Right lobe of liver (tissue), 6 donors: Measurements from ENCODE around the gene E2F2. TPM values are rescaled to one million over a fixed set of nuclear protein-coding genes. Genes with fewer than 3 reads are reported as not detected.

ENCODE experiments used
- ATAC-seq, 4 donors: fragments of 200-7000 bp; cut with Tn5 transposase; one replicate each; pipeline ENCODE4 v1.9.1; 2020; ENCODE audit warnings: mild to moderate bottlenecking in 4 of 4, moderate library complexity in 4 of 4
- DNase-seq, 3 donors: peaks; one replicate each; pipeline ENCODE4 v3.0.0-alpha.2; 2020
- H3K27ac ChIP-seq, 3 donors: fragments of 200-600 bp; one replicate each; pipeline ENCODE4 v1.8.0; 2022
- H3K27me3 ChIP-seq, 2 donors: fragments of 200-600 bp; one replicate each; pipeline ENCODE4 v1.8.0; 2022
- H3K36me3 ChIP-seq, 4 donors: fragments of 200-600 bp; sonication (generic) in 1 of 4; one replicate each; pipeline versions ENCODE4 v1.5.1 to v1.8.0; 2017 to 2022; ENCODE audit warnings: control low read depth in 1 of 4
- H3K4me1 ChIP-seq, 4 donors: fragments of 200-600 bp; sonication (generic) in 1 of 4; one replicate each; pipeline versions ENCODE4 v1.5.1 to v1.8.0; 2017 to 2022; ENCODE audit warnings: control low read depth in 1 of 4
- H3K4me3 ChIP-seq, 3 donors: fragments of 200-600 bp; one replicate each; pipeline ENCODE4 v1.8.0; 2022
- H3K9me3 ChIP-seq, 4 donors: fragments of 200-600 bp; sonication (generic) in 1 of 4; one replicate each; pipeline versions ENCODE4 v1.5.1 to v1.8.0; 2017 to 2022; ENCODE audit warnings: control low read depth in 1 of 4
- POLR2A ChIP-seq: fragments of 450-650 bp; IDR thresholded peaks from one replicate; pipeline ENCODE4 v1.6.1; 2017; ENCODE audit warnings: antibody characterized with exemption, mild to moderate bottlenecking
- WGBS: methylation state at CpG from one replicate; pipeline ENCODE4 v1.1.6; 2018; ENCODE audit warnings: low coverage, low lambda C conversion rate; ENCODE audit not compliant: insufficient coverage; ENCODE audit errors: missing lambda C conversion rate; 5-methylcytosine and 5-hydroxymethylcytosine counted together
- intact Hi-C, 2 donors: fragments of 100-400 bp; cut with DNase I; formaldehyde crosslinking; loops; one replicate each; pipeline versions ENCODE4 v1.11.2 to v1.14.1; 2022
- total RNA-seq, 6 experiments: library from RNA; depleted of rRNA in 2 of 6; stranded (reverse); fragments of >200 nt in 2 of 6; fragmentation: NEBNext Ultra II Directional in 3 of 6; extraction: Animal tissue kit (Norgen Biotek cat#: 25700) in 3 of 6; gene quantifications; one replicate each; pipeline versions ENCODE4 v1.1.0 to v1.2.4, GENCODE V29; 2016 to 2023
- TF ChIP-seq, protein P1 (sequence below), 4 donors: fragments of 200-600 bp in 3 of 4; fragments of 450-650 bp in 1 of 4; IDR thresholded peaks; one replicate each; pipeline versions ENCODE4 v1.5.1 to v1.8.0; 2016 to 2022; ENCODE audit warnings: antibody characterized with exemption in 4 of 4, mild to moderate bottlenecking in 2 of 4
- donor health status: DM: no; HTN: yes; CAD: no.
- donor health status: DM: no; HTN: no; CAD: no.
- donor health status: DM: no; HTN: no; CAD: no.
- donor health status: DM: no; HTN: yes; CAD: no.
- donor health status: DM: no; HTN: yes; CAD: no.

E2F2 gene
- total RNA-seq, 6 experiments from 2014 or later = 0.18 to 1.2 (median 0.70) TPM

DNA sequence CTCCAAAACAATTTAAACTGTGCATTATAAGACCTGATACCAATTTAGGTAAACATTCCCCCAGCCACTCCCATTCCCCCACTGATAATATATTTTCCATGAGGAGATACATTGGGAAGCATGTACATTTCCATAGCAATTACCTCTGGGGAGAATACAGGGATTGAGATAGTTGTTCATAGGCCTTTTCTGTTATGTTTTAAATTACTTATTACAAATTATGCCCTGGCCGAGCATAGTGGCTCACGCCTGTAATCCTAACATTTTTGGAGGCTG is 51.4 kb downstream of the E2F2 start:
- Histone ChIP-seq H3K4me3 (no peak overlapping the region), H3K9me3 (no peaks in the 10 kb centered on the region), H3K27ac (peak overlapping the region; percentile 51 to 76 (median 71)), H3K27me3 (no peaks in the 10 kb centered on the region), H3K36me3 (no peaks in the 10 kb centered on the region), H3K4me1 (peaks cover 0 to 52% (median 22%) of the 10 kb centered on the region in 4 donors)
- ATAC-seq (no peak), DNase-seq (no peak)
- intact Hi-C loops = no loop called here
- TF ChIP-seq, protein P1, sequence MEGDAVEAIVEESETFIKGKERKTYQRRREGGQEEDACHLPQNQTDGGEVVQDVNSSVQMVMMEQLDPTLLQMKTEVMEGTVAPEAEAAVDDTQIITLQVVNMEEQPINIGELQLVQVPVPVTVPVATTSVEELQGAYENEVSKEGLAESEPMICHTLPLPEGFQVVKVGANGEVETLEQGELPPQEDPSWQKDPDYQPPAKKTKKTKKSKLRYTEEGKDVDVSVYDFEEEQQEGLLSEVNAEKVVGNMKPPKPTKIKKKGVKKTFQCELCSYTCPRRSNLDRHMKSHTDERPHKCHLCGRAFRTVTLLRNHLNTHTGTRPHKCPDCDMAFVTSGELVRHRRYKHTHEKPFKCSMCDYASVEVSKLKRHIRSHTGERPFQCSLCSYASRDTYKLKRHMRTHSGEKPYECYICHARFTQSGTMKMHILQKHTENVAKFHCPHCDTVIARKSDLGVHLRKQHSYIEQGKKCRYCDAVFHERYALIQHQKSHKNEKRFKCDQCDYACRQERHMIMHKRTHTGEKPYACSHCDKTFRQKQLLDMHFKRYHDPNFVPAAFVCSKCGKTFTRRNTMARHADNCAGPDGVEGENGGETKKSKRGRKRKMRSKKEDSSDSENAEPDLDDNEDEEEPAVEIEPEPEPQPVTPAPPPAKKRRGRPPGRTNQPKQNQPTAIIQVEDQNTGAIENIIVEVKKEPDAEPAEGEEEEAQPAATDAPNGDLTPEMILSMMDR (IDR thresholded peaks at IDR 0.05) = no peak
- no peak for TF ChIP-seq POLR2A
- 84% methylated on average over 2 of the region's 2 CpGs for WGBS

DNA sequence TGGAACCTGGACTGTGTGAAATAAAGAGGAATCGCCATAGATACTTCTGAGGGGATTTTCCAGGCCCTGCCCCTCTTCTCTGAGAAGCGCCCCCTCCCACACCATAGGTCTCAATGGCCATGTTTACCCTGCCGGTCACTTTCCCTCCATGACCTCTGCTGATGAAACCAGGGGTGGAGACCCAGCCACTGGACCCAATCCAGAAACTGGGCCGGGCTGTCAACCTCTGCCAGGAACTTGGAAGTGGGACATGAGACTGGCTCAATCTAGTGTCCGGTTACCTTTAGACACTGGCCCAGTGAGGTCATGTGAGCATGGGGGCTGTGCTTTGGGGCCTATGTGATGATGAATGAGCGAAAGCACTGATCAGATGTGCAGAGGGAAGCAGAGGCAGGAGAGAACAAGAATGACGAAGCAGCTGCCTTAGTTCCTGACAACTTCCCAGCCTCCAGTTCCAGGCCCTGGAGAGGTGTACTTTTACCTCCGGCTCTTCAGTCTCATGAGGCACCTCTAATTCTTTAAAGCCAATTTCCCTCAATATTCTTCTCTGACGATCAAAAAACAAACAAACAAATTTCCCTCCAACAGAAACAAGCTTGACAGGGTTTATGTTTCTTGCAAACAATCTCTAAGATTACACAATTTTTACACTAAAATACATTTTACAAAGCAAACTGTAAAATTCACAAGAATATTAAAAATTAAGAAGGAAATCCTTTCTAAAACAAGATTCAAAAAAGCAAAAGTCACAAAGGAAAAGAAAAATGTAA is 52.0 kb downstream of the E2F2 start:
- Histone ChIP-seq H3K27ac (peak overlapping the region; percentile 51 to 76 (median 74)), H3K27me3 (no peaks in the 10 kb centered on the region), H3K4me3 (no peak overlapping the region), H3K36me3 (no peaks in the 10 kb centered on the region), H3K4me1 (peaks cover 0 to 57% (median 25%) of the 10 kb centered on the region in 4 donors), H3K9me3 (no peaks in the 10 kb centered on the region)
- TF ChIP-seq POLR2A = peak; percentile 88
- TF ChIP-seq, protein P1 (IDR thresholded peaks at IDR 0.05) = no peak
- DNase-seq (peak; percentile 88 to 97 (median 94)), ATAC-seq (peak; percentile 81 to 92 (median 88))
- intact Hi-C loops = no loop called here
- 7% methylated on average over 9 of the region's 9 CpGs for WGBS

DNA sequence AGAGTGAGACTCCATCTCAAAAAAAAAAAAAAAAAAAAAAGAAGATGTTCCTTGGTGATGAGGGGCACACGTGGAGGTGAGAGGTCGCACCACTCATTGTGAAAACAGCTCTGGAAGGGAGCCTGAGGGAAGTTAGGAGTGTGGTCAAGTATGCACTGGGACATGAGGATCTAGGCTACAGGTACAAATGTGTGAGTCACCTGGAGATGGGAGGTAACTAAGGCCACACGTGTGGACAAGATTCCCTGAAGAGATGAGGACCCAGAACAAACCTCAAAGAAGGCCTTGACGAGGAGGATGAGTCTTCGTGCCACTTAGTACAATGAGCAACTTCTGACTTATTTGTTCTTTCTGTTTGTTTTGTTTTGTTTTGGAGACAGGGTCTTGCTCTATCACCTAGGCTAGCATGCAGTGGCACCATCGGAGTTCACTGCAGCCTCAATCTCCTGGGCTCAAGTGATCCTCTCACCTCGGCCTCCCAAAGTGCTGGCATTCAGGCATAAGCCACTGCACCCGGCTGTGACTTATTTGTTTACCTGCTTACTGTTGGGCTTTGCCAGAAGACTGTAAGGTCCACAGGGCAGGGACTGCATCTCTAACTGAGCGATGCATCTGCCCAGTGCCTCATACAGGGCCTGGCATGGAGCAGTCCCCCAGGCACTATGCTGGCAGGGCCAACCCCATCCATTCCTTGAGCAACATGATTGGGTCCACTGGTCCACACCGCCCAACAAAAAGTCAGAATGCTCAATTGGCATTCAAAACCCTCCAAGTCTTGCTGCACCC is 53.5 kb downstream of the E2F2 start:
- Histone ChIP-seq H3K27me3 (no peaks in the 10 kb centered on the region), H3K4me1 (peaks cover 0 to 65% (median 31%) of the 10 kb centered on the region in 4 donors), H3K4me3 (no peak overlapping the region), H3K27ac (peak overlapping the region in 2 of 3 donors; percentile 74 to 76), H3K9me3 (no peaks in the 10 kb centered on the region), H3K36me3 (no peaks in the 10 kb centered on the region)
- intact Hi-C loops = no loop called here
- peak; percentile 31 to 59 (median 37) for ATAC-seq
- WGBS = 29% methylated on average over 5 of the region's 10 CpGs
- TF ChIP-seq POLR2A = no peak
- TF ChIP-seq, protein P1 (IDR thresholded peaks at IDR 0.05) = no peak
- DNase-seq = no peak

DNA sequence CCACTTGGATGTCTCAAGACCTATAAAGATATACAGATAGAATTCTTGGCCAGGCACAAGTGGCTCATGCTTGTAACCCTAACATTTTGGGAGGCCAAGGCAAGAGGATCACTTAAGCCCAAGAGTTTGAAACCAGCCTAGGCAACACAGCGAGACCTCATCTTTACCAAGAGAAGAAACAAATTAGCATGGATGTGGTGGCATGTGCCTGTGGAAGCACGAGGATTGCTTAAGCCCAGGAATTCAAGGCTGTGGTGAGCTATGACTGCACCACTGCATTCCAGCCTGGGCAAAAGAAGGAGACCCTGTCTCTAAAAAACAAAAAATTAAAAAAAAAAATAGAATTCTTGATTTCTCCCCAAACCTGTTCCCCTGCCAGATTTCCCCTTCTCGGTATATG is 55.4 kb downstream of the E2F2 start:
- DNase-seq (no peak), ATAC-seq (no peak)
- no peaks in the 10 kb centered on the region for H3K27me3 ChIP-seq
- peaks cover 0 to 84% (median 39%) of the 10 kb centered on the region in 4 donors for H3K4me1 ChIP-seq
- 59% methylated on average over 3 of the region's 3 CpGs for WGBS
- TF ChIP-seq, protein P1 (IDR thresholded peaks at IDR 0.05) = no peak
- no peak for TF ChIP-seq POLR2A
- H3K4me3 ChIP-seq = no peak overlapping the region
- no peaks in the 10 kb centered on the region for H3K36me3 ChIP-seq
- H3K27ac ChIP-seq = peak overlapping the region in 2 of 3 donors; percentile 9 to 89
- intact Hi-C loops = no loop called here
- H3K9me3 ChIP-seq = no peaks in the 10 kb centered on the region
